MM.1S (cell line): ENCODE data around the gene BSN.

Source experiments
- CTCF ChIP-seq: fragments of 300-600 bp; sonication (generic); IDR thresholded peaks from 2 replicates; pipeline ENCODE4 v1.5.1; 2016; ENCODE audit warnings: antibody characterized with exemption, low read length, mixed read lengths
- EZH2phosphoT487 ChIP-seq: fragments of 300-600 bp; sonication (generic); IDR thresholded peaks from 2 replicates; pipeline ENCODE4 v1.6.1; 2018; ENCODE audit warnings: antibody characterized with exemption, low read length

- no peak for TF ChIP-seq CTCF
- no peak for TF ChIP-seq EZH2phosphoT487
Observed at GRCh38 chr3:49681232-49681522, 126.9 kb downstream of the BSN start.
